Tibial nerve (tissue), 4 donors: ENCODE measurements around the gene RAC2. TPM values are rescaled to one million over a fixed set of nuclear protein-coding genes. Genes with fewer than 3 reads are reported as not detected.
A peak's percentile ranks its signal among the peaks of the same experiment; 100 is the strongest.

ENCODE experiments used
- DNase-seq, 2 donors: peaks; one replicate each; pipeline ENCODE4 v3.0.0-alpha.2; 2019; ENCODE audit warnings: low spot score in 2 of 2
- H3K27ac ChIP-seq, 4 donors: fragments of 200-600 bp; sonication (generic) in 3 of 4; one replicate each; pipeline ENCODE4 v1.5.1; 2017 to 2019; ENCODE audit warnings: mild to moderate bottlenecking in 1 of 4
- H3K27me3 ChIP-seq, 2 donors: fragments of 200-600 bp; sonication (generic) in 1 of 2; one replicate each; pipeline versions ENCODE4 v1.5.1 to v1.6.0; 2017 to 2019
- H3K36me3 ChIP-seq, 3 donors: fragments of 200-600 bp; sonication (generic); one replicate each; pipeline ENCODE4 v1.5.1; 2018 to 2019
- H3K4me1 ChIP-seq, 4 donors: fragments of 200-600 bp; sonication (generic) in 3 of 4; one replicate each; pipeline ENCODE4 v1.5.1; 2017 to 2019
- H3K4me3 ChIP-seq, 4 donors: fragments of 200-600 bp; sonication (generic) in 3 of 4; one replicate each; pipeline ENCODE4 v1.5.1; 2017 to 2019; ENCODE audit warnings: mild to moderate bottlenecking in 1 of 4, moderate library complexity in 1 of 4
- H3K9me3 ChIP-seq, 4 donors: fragments of 200-600 bp; sonication (generic) in 3 of 4; one replicate each; pipeline ENCODE4 v1.5.1; 2017 to 2019
- CTCF ChIP-seq, 5 experiments: fragments of 200-600 bp in 3 of 5; fragments of 450-650 bp in 2 of 5; sonication (generic) in 3 of 5; IDR thresholded peaks; one replicate each; pipeline ENCODE4 v1.5.1; 2016 to 2019; ENCODE audit warnings: antibody characterized with exemption in 5 of 5, mild to moderate bottlenecking in 3 of 5, moderate library complexity in 2 of 5
- EP300 ChIP-seq, 2 donors: sonication (generic); formaldehyde crosslinking; IDR thresholded peaks; one replicate each; pipeline ENCODE4 v1.6.1; 2017; ENCODE audit warnings: antibody characterized with exemption in 2 of 2, mild to moderate bottlenecking in 1 of 2
- POLR2A ChIP-seq, 2 donors: fragments of 450-650 bp; IDR thresholded peaks; one replicate each; pipeline ENCODE4 v1.6.1; 2017; ENCODE audit warnings: antibody characterized with exemption in 2 of 2, mild to moderate bottlenecking in 2 of 2, moderate library complexity in 2 of 2
- WGBS, 2 donors: methylation state at CpG; one replicate each; pipeline ENCODE4 v1.1.5; 2018; 5-methylcytosine and 5-hydroxymethylcytosine counted together
- total RNA-seq, 4 donors: library from RNA; depleted of rRNA; stranded (reverse); fragments of >200 nt; gene quantifications; one replicate each; pipeline ENCODE4 v1.1.0, GENCODE V29; 2016

The RAC2 gene
- total RNA-seq, 4 donors from 2014 or later, result 6.3 to 18.6 (median 7.8) TPM

GRCh38 chr22:37198258-37199102 is 45.6 kb downstream of the RAC2 start:
- no peaks in the 10 kb centered on the region for H3K36me3 ChIP-seq
- H3K9me3 ChIP-seq, result no peaks in the 10 kb centered on the region
- no peaks in the 10 kb centered on the region for H3K27me3 ChIP-seq
- TF ChIP-seq EP300 (IDR thresholded peaks at IDR 0.05) (no peak), CTCF (IDR thresholded peaks at IDR 0.05) (peak; percentile 71 to 95 (median 92)), POLR2A (IDR thresholded peaks at IDR 0.05) (no peak)
- 2 to 3% methylated on average over 35 to 36 of the region's 51 CpGs for WGBS, 2 donors
- peak; percentile 80 to 91 for DNase-seq
- H3K27ac ChIP-seq, result peak overlapping the region; percentile 81 to 96 (median 91)
- H3K4me3 ChIP-seq, result peak overlapping the region; percentile 67 to 75 (median 72)
- H3K4me1 ChIP-seq, result peaks cover 7 to 33% (median 27%) of the 10 kb centered on the region in 4 donors

GRCh38 chr22:37197451-37198257 is 46.4 kb downstream of the RAC2 start:
- WGBS, 2 donors, result 41 to 51% methylated on average over 12 of the region's 12 CpGs
- peak in 1 of 2 donors; percentile 38 for DNase-seq
- TF ChIP-seq POLR2A (IDR thresholded peaks at IDR 0.05), result no peak
- TF ChIP-seq EP300 (IDR thresholded peaks at IDR 0.05), result peak in 1 of 2 donors; percentile 0
- no peak for TF ChIP-seq CTCF (IDR thresholded peaks at IDR 0.05)
- no peaks in the 10 kb centered on the region for H3K27me3 ChIP-seq
- H3K4me3 ChIP-seq, result peak overlapping the region in 2 of 4 donors; percentile 67 to 74
- H3K36me3 ChIP-seq, result no peaks in the 10 kb centered on the region
- peaks cover 7 to 33% (median 27%) of the 10 kb centered on the region in 4 donors for H3K4me1 ChIP-seq
- peak overlapping the region; percentile 81 to 96 (median 91) for H3K27ac ChIP-seq
- H3K9me3 ChIP-seq, result no peaks in the 10 kb centered on the region

GRCh38 chr22:37196539-37197450 is 47.3 kb downstream of the RAC2 start:
- Histone ChIP-seq H3K9me3 (no peaks in the 10 kb centered on the region), H3K4me1 (peaks cover 7 to 33% (median 27%) of the 10 kb centered on the region in 4 donors), H3K27ac (peak overlapping the region; percentile 61 to 96 (median 91)), H3K36me3 (no peaks in the 10 kb centered on the region), H3K27me3 (no peaks in the 10 kb centered on the region), H3K4me3 (no peak overlapping the region)
- peak in 2 of 5 experiments; percentile 31 to 42 for TF ChIP-seq CTCF (IDR thresholded peaks at IDR 0.05)
- TF ChIP-seq EP300 (IDR thresholded peaks at IDR 0.05), result peak in 1 of 2 donors; percentile 58
- no peak for TF ChIP-seq POLR2A (IDR thresholded peaks at IDR 0.05)
- DNase-seq, result peak; percentile 76 to 77
- WGBS, 2 donors, result 28 to 37% methylated on average over 14 of the region's 14 CpGs

- DNase-seq, result no peak
- TF ChIP-seq POLR2A (IDR thresholded peaks at IDR 0.05) (no peak), EP300 (IDR thresholded peaks at IDR 0.05) (no peak), CTCF (IDR thresholded peaks at IDR 0.05) (no peak)
- Histone ChIP-seq H3K27ac (peak overlapping the region; percentile 61 to 96 (median 91)), H3K36me3 (no peaks in the 10 kb centered on the region), H3K4me1 (peaks cover 7 to 33% (median 27%) of the 10 kb centered on the region in 4 donors), H3K4me3 (no peak overlapping the region), H3K27me3 (no peaks in the 10 kb centered on the region), H3K9me3 (no peaks in the 10 kb centered on the region)
- WGBS, 2 donors, result 75 to 82% methylated on average over 4 of the region's 4 CpGs
Observed at GRCh38 chr22:37195921-37196320, 48.1 kb downstream of the RAC2 start.
